ENCODE results near the gene SERTM2. TPM values are rescaled to one million over a fixed set of nuclear protein-coding genes. Genes with fewer than 3 reads are reported as not detected.

Gene SERTM2
- total and polyA plus RNA-seq, 2 donors (not counting 1 experiment from before 2014, with no cell fraction given), result under 0.01 TPM; not detected in 1

- no peak for TF ChIP-seq EZH2 (IDR thresholded peaks at IDR 0.05; ENCODE audit: low read length, missing control alignments)
- no peak for TF ChIP-seq CTCF (conservative IDR thresholded peaks at IDR 0.05 in 1 of 2, IDR thresholded peaks at IDR 0.05 in 1 of 2; ENCODE audit: low read depth in 1 of 2, low read length in 2 of 2)
- H3K27ac ChIP-seq (ENCODE audit: insufficient read depth, low read length), result no peak overlapping the region
- H4K20me1 ChIP-seq (ENCODE audit: control insufficient read depth, extremely low read depth, insufficient read depth, low read length), result no peaks in the 10 kb centered on the region
- no peaks in the 10 kb centered on the region for H3K4me1 ChIP-seq (ENCODE audit: control insufficient read depth, extremely low read depth, insufficient read depth, low read length)
- no peak overlapping the region for H3K4me2 ChIP-seq (ENCODE audit: extremely low read depth, insufficient read depth, low read length)
- no peaks in the 10 kb centered on the region for H3K36me3 ChIP-seq (ENCODE audit: control insufficient read depth, insufficient read depth, low read length)
- no peak overlapping the region for H3K4me3 ChIP-seq (replicated peaks in 1 of 4; ENCODE audit: control extremely low read depth in 1 of 4, insufficient read depth in 1 of 4, low read depth in 3 of 4, low read length in 4 of 4)
- no peak overlapping the region for H3K9ac ChIP-seq (ENCODE audit: insufficient read depth, low read length)
- H3K79me2 ChIP-seq (ENCODE audit: control insufficient read depth, insufficient read depth, low read length), result no peaks in the 10 kb centered on the region
- no peaks in the 10 kb centered on the region for H3K27me3 ChIP-seq (ENCODE audit: control insufficient read depth, insufficient read depth, low read length)
- no peak for DNase-seq (ENCODE audit: low read depth in 2 of 2)
- no peak overlapping the region for H2AFZ ChIP-seq (ENCODE audit: low read length)
- H3K9me3 ChIP-seq (ENCODE audit: control insufficient read depth, insufficient read depth, low read depth, low read length), result no peaks in the 10 kb centered on the region
These were observed 44.0 kb downstream of the SERTM2 start for GRCh38 chrX:111555406-111555958.

DNA sequence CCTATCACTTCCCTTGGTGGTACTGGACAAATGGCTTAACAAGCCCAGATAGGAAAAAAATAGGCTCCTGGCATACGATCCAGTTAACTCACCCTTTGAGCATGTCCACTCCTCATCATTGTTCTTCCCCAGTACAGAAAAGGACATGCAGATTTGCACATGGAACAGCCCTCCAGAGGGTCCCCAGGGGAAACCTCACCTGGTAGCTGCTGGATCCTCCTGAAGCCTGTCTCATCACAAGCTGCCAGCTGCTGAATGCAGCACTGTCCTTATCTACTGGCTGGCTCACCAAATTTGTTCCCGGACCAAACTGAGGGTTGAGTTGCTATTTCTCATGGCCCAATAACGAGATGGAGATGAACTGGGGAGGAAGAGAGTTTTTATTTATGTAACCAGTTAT lies 49.4 kb downstream of the SERTM2 start:
- H3K4me3 ChIP-seq (replicated peaks in 1 of 4; ENCODE audit: control extremely low read depth in 1 of 4, insufficient read depth in 1 of 4, low read depth in 3 of 4, low read length in 4 of 4), result no peak overlapping the region
- H3K27me3 ChIP-seq (ENCODE audit: control insufficient read depth, insufficient read depth, low read length), result no peaks in the 10 kb centered on the region
- H2AFZ ChIP-seq (ENCODE audit: low read length), result no peak overlapping the region
- no peaks in the 10 kb centered on the region for H4K20me1 ChIP-seq (ENCODE audit: control insufficient read depth, extremely low read depth, insufficient read depth, low read length)
- H3K36me3 ChIP-seq (ENCODE audit: control insufficient read depth, insufficient read depth, low read length), result no peaks in the 10 kb centered on the region
- no peaks in the 10 kb centered on the region for H3K9me3 ChIP-seq (ENCODE audit: control insufficient read depth, insufficient read depth, low read depth, low read length)
- no peak overlapping the region for H3K9ac ChIP-seq (ENCODE audit: insufficient read depth, low read length)
- TF ChIP-seq EZH2 (IDR thresholded peaks at IDR 0.05; ENCODE audit: low read length, missing control alignments), result no peak
- TF ChIP-seq CTCF (conservative IDR thresholded peaks at IDR 0.05 in 1 of 2, IDR thresholded peaks at IDR 0.05 in 1 of 2; ENCODE audit: low read depth in 1 of 2, low read length in 2 of 2), result no peak
- no peak overlapping the region for H3K4me2 ChIP-seq (ENCODE audit: extremely low read depth, insufficient read depth, low read length)
- no peaks in the 10 kb centered on the region for H3K4me1 ChIP-seq (ENCODE audit: control insufficient read depth, extremely low read depth, insufficient read depth, low read length)
- H3K27ac ChIP-seq (ENCODE audit: insufficient read depth, low read length), result no peak overlapping the region
- no peak for DNase-seq (ENCODE audit: low read depth in 2 of 2)
- no peaks in the 10 kb centered on the region for H3K79me2 ChIP-seq (ENCODE audit: control insufficient read depth, insufficient read depth, low read length)

- H3K27ac ChIP-seq (ENCODE audit: insufficient read depth, low read length), result no peak overlapping the region
- no peaks in the 10 kb centered on the region for H4K20me1 ChIP-seq (ENCODE audit: control insufficient read depth, extremely low read depth, insufficient read depth, low read length)
- H3K4me2 ChIP-seq (ENCODE audit: extremely low read depth, insufficient read depth, low read length), result no peak overlapping the region
- TF ChIP-seq CTCF (conservative IDR thresholded peaks at IDR 0.05 in 1 of 2, IDR thresholded peaks at IDR 0.05 in 1 of 2; ENCODE audit: low read depth in 1 of 2, low read length in 2 of 2) (no peak), EZH2 (IDR thresholded peaks at IDR 0.05; ENCODE audit: low read length, missing control alignments) (no peak)
- H3K4me1 ChIP-seq (ENCODE audit: control insufficient read depth, extremely low read depth, insufficient read depth, low read length), result no peaks in the 10 kb centered on the region
- no peaks in the 10 kb centered on the region for H3K79me2 ChIP-seq (ENCODE audit: control insufficient read depth, insufficient read depth, low read length)
- DNase-seq (ENCODE audit: low read depth in 2 of 2), result no peak
- H3K27me3 ChIP-seq (ENCODE audit: control insufficient read depth, insufficient read depth, low read length), result no peaks in the 10 kb centered on the region
- no peak overlapping the region for H3K9ac ChIP-seq (ENCODE audit: insufficient read depth, low read length)
- no peaks in the 10 kb centered on the region for H3K36me3 ChIP-seq (ENCODE audit: control insufficient read depth, insufficient read depth, low read length)
- no peaks in the 10 kb centered on the region for H3K9me3 ChIP-seq (ENCODE audit: control insufficient read depth, insufficient read depth, low read depth, low read length)
- H2AFZ ChIP-seq (ENCODE audit: low read length), result no peak overlapping the region
- H3K4me3 ChIP-seq (replicated peaks in 1 of 4; ENCODE audit: control extremely low read depth in 1 of 4, insufficient read depth in 1 of 4, low read depth in 3 of 4, low read length in 4 of 4), result no peak overlapping the region
These were observed 50.4 kb downstream of the SERTM2 start for GRCh38 chrX:111561851-111562250.
